Retinal pigment epithelial cell (primary cell): ENCODE measurements around the gene ACBD4.
A peak's percentile ranks its signal among the peaks of the same experiment; 100 is the strongest.

Experiments
- DNase-seq: peaks from one replicate; pipeline ENCODE4 v3.0.0-alpha.2; 2010; ENCODE audit warnings: low read depth
- H3K4me3 ChIP-seq: 2 replicates; pipeline ENCODE4 v1.5.1; 2011; ENCODE audit warnings: mild to moderate bottlenecking, low read length, control low read depth, moderate library complexity
- CTCF ChIP-seq: conservative IDR thresholded peaks from 2 replicates; pipeline ENCODE4 v1.5.1; 2011; ENCODE audit warnings: low read depth, low read length, control low read depth, inconsistent platforms

ACBD4 gene

GRCh38 chr17:45131616-45132319, 3.7 kb upstream of the ACBD4 start:
- DNase-seq = no peak

DNA sequence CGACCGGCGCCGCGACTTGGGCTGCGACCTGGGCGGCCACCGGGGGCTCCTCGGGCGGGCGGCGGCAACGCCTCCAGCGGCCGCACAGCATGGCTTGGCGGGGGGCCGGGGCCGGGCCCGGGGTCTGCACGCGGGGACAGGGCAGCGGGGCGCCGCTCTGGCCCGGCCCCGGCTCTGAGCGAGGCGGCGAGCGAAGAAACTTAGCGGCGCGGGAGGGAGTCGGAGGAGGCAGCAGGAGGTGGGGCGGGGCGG, 3.2 kb upstream of the ACBD4 start, which contains the start of gene PLCD3:
Gene PLCD3, minus strand, starts transcription at position 196 of the 252 bp plus-strand sequence. Its CDS starts 105 bp downstream, at position 91.
- TF ChIP-seq CTCF = no peak
- peak within 1 kb of the TSS; percentile 84 for H3K4me3 ChIP-seq
- DNase-seq = no peak

More at GRCh38 chr17:45131616-45132319, 3.7 kb upstream of the ACBD4 start:
- peak; percentile 74 for TF ChIP-seq CTCF
- peak overlapping the region; percentile 84 for H3K4me3 ChIP-seq

DNA sequence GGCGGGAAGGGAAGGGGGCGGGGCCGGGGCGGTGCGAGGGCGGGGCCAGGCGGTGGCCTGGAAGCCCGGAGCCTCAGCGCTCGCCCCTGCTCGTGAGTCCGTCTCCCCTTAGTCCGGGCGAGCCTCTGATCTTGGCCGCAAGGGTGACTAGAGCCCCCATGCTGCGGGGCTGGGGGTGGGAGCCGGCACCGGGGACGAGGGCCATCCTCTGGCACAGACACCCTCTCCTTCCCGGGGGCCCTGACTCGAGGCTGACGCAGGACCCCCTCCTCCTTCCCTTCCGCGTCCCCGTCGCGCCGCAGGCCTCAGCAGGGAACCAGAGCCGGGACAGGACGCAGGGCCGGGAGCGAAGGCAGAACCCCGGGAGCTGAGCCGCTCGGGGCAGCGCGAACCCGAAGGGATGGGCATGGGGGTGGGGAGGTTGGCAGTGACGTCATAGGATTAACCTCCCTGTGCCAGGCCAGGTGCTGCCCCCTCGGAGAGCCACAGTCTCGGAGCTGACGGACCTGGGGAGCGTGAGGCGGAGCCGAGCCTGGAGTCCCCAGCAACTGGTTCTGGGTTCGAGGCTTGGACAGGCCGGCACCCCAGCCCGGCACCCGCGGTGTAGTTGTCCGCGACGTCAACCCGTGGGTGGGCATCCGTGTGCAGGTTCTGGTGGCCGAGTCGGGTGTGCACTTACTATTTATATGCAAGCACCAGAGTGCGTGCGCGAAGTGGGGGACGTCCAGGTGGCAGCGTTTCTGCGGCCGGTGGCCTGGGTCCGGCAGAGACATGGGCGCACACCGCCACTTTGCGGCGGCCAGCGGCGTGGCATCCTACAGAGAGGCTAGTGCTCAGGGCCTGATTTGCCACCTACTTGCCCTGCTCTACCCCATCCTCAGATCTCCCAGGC, 2.7 kb upstream of the ACBD4 start:
- peak overlapping the region; percentile 70 for H3K4me3 ChIP-seq
- TF ChIP-seq CTCF = peak; percentile 81
- peak; percentile 46 for DNase-seq

GRCh38 chr17:45135978-45136791, 698 bp downstream of the ACBD4 start:
- no peak for DNase-seq
- no peak for TF ChIP-seq CTCF
- H3K4me3 ChIP-seq = peak overlapping the region; percentile 71

DNA sequence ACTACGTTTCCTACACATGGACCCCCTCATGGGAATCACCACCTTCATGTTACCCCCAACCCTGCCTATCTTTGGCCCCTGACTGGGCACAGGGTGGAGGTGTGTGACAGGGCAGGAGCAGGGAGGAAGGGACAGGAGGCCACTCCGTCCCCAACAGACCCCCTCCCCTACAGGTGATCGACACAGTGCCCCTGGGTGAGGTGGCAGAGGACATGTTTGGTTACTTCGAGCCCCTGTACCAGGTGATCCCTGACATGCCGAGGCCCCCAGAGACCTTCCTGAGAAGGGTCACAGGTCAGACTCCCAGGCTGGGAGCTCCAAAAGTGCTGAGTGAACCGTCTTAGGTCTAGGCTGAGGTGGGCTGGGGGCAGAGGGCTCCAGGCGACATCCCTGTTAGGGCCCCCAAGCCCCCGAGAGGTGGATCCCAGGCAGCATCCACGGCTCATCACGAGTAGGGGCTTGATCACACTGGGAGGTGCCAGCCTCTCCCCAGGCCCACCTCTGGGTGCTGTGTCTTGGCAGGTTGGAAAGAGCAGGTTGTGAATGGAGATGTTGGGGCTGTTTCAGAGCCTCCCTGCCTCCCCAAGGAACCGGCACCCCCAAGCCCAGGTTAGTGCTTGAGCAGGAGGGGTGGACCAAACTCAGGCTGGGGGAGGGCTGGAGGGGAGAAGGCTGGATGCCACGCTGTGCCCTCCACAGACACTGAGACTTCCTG, 1.5 kb downstream of the ACBD4 start:
- no peak for DNase-seq
- TF ChIP-seq CTCF = no peak
- no peak overlapping the region for H3K4me3 ChIP-seq

DNA sequence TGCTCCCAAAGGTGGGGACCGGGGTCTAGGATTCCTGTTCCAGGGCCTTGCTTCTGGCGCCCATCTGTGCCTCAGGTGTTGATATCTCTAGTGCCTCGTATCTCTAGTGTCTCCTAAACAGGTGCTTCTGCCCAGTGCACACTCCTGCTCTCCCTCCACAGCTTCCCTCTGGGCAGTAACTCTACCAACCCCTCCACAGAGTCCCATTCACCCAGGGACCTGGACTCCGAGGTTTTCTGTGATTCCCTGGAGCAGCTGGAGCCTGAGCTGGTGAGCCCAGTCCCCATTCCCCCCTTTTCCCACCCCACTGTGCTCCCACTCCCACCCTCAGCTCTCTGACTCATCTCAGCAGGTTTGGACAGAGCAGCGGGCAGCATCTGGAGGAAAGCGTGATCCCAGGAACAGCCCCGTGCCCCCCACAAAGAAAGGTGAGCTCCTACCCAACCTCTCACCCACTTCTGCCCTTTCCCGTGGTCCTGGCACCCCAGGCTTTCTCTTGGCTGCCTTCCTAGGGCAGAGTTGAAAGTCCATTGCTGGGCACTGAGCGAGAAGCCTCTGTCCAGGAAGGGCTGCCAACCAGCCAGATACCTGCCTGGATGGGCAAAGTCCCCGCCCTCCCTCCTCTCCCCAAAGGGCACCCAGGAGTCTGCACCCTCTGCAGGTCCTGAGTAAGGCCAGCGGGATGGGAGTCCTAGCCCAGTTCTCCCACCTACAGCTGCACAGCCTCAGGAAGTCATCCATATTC, 2.2 kb downstream of the ACBD4 start:
- H3K4me3 ChIP-seq = no peak overlapping the region
- no peak for DNase-seq
- no peak for TF ChIP-seq CTCF
